ENCODE measurements around the gene RAB11A.
A peak's percentile ranks its signal among the peaks of the same experiment; 100 is the strongest.

RAB11A gene

GRCh38 chr15:65918357-65918920 is 49.1 kb downstream of the RAB11A start:
- DNase-seq, result no peak

- no peak for DNase-seq
Measured at GRCh38 chr15:65918945-65919344, 49.7 kb downstream of the RAB11A start.

- DNase-seq, result no peak
Measured at GRCh38 chr15:65919353-65919752, 50.1 kb downstream of the RAB11A start.

GRCh38 chr15:65920121-65920520 is 50.8 kb downstream of the RAB11A start:
- no peak for DNase-seq

- no peak for DNase-seq
Measured at GRCh38 chr15:65920825-65921309, 51.6 kb downstream of the RAB11A start.

GRCh38 chr15:65921780-65922179 is 52.5 kb downstream of the RAB11A start:
- no peak for DNase-seq

- no peak for DNase-seq
Measured at GRCh38 chr15:65922621-65923020, 53.3 kb downstream of the RAB11A start.

GRCh38 chr15:65923264-65923663 is 54.0 kb downstream of the RAB11A start:
- DNase-seq, result no peak

- no peak for DNase-seq
Measured at GRCh38 chr15:65924004-65924403, 54.7 kb downstream of the RAB11A start.

GRCh38 chr15:65925338-65925737 is 56.0 kb downstream of the RAB11A start:
- no peak for DNase-seq

GRCh38 chr15:65926459-65926858 is 57.2 kb downstream of the RAB11A start:
- DNase-seq, result no peak

GRCh38 chr15:65926899-65927298 is 57.6 kb downstream of the RAB11A start:
- DNase-seq, result no peak

GRCh38 chr15:65927545-65927944 is 58.3 kb downstream of the RAB11A start:
- DNase-seq, result no peak

GRCh38 chr15:65929573-65929972 is 60.3 kb downstream of the RAB11A start:
- DNase-seq, result no peak

- DNase-seq, result no peak
Measured at GRCh38 chr15:65930134-65930533, 60.8 kb downstream of the RAB11A start.

GRCh38 chr15:65931221-65931620 is 61.9 kb downstream of the RAB11A start:
- DNase-seq, result no peak

- no peak for DNase-seq
Measured at GRCh38 chr15:65935391-65935790, 66.1 kb downstream of the RAB11A start.

GRCh38 chr15:65936282-65936681 is 67.0 kb downstream of the RAB11A start:
- DNase-seq, result no peak

GRCh38 chr15:65937054-65937453 is 67.8 kb downstream of the RAB11A start:
- DNase-seq, result no peak

GRCh38 chr15:65937476-65937875 is 68.2 kb downstream of the RAB11A start:
- peak; percentile 5 for DNase-seq

- no peak for DNase-seq
Measured at GRCh38 chr15:65938604-65939003, 69.3 kb downstream of the RAB11A start.

- DNase-seq, result peak; percentile 26
Measured at GRCh38 chr15:65939901-65940617, 70.8 kb downstream of the RAB11A start.

- DNase-seq, result no peak
Measured at GRCh38 chr15:65940618-65940909, 71.3 kb downstream of the RAB11A start.

All from DMS153 (cell line).